HCT116 (cell line): ENCODE measurements around the gene KLHL3.

ENCODE experiments used
- CTCF ChIP-seq, 3 experiments: fragments of 200-600 bp in 1 of 3; sonication (generic) in 1 of 3; IDR thresholded peaks in 2 of 3; conservative IDR thresholded peaks in 1 of 3; 2 replicates each; pipeline ENCODE4 v1.5.1; 2012 to 2017; ENCODE audit warnings: low read depth in 2 of 3, low read length in 2 of 3, antibody characterized with exemption in 1 of 3, borderline replicate concordance in 1 of 3, control low read depth in 1 of 3, mild to moderate bottlenecking in 1 of 3, mixed read lengths in 1 of 3, mixed run types in 1 of 3, moderate library complexity in 1 of 3; ENCODE audit not compliant: insufficient read depth in 1 of 3
- JUND ChIP-seq: IDR thresholded peaks from 2 replicates; pipeline ENCODE4 v1.6.1; 2012
- MAX ChIP-seq: IDR thresholded peaks from 2 replicates; pipeline ENCODE4 v1.6.1; 2012
- POLR2A ChIP-seq: IDR thresholded peaks from 2 replicates; pipeline ENCODE4 v1.7.0; 2011; ENCODE audit warnings: borderline replicate concordance; ENCODE audit not compliant: insufficient read depth, insufficient read length; ENCODE audit errors: extremely low read depth
- POLR2AphosphoS5 ChIP-seq: IDR thresholded peaks from 2 replicates; pipeline ENCODE4 v1.6.1; 2011; ENCODE audit warnings: mild to moderate bottlenecking, low read depth, low read length, moderate library complexity
- YY1 ChIP-seq: IDR thresholded peaks from 2 replicates; pipeline ENCODE4 v1.6.1; 2011; ENCODE audit warnings: low read length, low read depth, moderate library complexity, mild to moderate bottlenecking; ENCODE audit not compliant: insufficient replicate concordance; ENCODE audit errors: extremely low read depth

DNA sequence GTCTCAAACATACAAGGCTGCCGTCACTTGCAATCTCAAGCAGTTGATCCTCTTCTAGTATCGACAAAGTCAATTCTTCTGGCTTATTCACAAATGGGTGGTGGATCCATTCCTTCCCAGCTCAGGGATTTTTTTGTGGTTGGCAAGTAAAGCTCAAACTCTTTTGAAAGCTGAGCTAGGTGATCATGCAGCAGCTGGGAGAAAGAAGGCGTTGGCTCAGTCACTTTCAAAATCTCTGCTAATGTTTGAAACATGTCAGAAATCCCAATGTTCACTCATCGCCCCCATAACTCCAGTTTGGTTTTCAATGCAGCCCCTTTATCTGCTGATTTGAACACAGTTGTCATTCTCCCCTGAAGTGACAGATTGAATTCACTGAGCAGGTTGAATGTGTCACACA, 22.2 kb upstream of the KLHL3 start:
- TF ChIP-seq JUND (no peak), YY1 (no peak), POLR2A (no peak), MAX (no peak), POLR2AphosphoS5 (no peak), CTCF (IDR thresholded peaks at IDR 0.05 in 2 of 3, conservative IDR thresholded peaks at IDR 0.05 in 1 of 3; ENCODE audit: borderline replicate concordance in 1 of 3, insufficient read depth in 1 of 3, low read depth in 2 of 3, low read length in 2 of 3) (no peak)
